Dermis lymphatic vessel endothelial cell (primary cell): ENCODE results near the gene PPIH. TPM values are rescaled to one million over a fixed set of nuclear protein-coding genes. Genes with fewer than 3 reads are reported as not detected.

Experiments used
- total RNA-seq: library from RNA; depleted of rRNA; stranded (reverse); fragments of >200 nt; gene quantifications from 2 replicates; pipeline ENCODE4 v1.2.1, GENCODE V29; 2014

Gene PPIH
- total RNA-seq = 13.1 and 17.1 TPM in 2 replicates

GRCh38 chr1:42657981-42658876 is at the start of gene PPIH:
Gene PPIH, plus strand, starts transcription at chr1:42658423. Its CDS starts 24 bp downstream, at chr1:42658447.

GRCh38 chr1:42681741-42682483 is 23.7 kb downstream of the PPIH start, which contains the start of gene YBX1:
Gene YBX1, plus strand, starts transcription at chr1:42682418. Its CDS starts 148 bp downstream, at chr1:42682566.

Other genes starting within 250 kb of the PPIH start
- 0.43 and 0.60 TPM in 2 replicates for gene ZMYND12, start 202.4 kb upstream of the PPIH start, total RNA-seq
- 29.5 and 30.9 TPM in 2 replicates for gene PPCS, start 201.9 kb upstream of the PPIH start, total RNA-seq
- gene CCDC30, start 195.1 kb upstream of the PPIH start, total RNA-seq = 0.33 and 0.69 TPM in 2 replicates
- gene YBX1, start 24.0 kb downstream of the PPIH start, total RNA-seq = 440 and 521 TPM in 2 replicates
- gene CLDN19, start 81.8 kb downstream of the PPIH start, total RNA-seq = not detected in 2 replicates
- 71.1 and 80.8 TPM in 2 replicates for gene P3H1, start 108.6 kb downstream of the PPIH start, total RNA-seq
- 2.8 and 4.6 TPM in 2 replicates for gene C1orf50, start 108.8 kb downstream of the PPIH start, total RNA-seq
- under 0.01 TPM in 1 of 2 replicates, not detected in the other for gene TMEM269, start 126.6 kb downstream of the PPIH start, total RNA-seq
- 9.1 and 10.7 TPM in 2 replicates for gene ERMAP, start 158.7 kb downstream of the PPIH start, total RNA-seq
- 21.1 and 32.9 TPM in 2 replicates for gene SVBP, start 159.0 kb downstream of the PPIH start, total RNA-seq
- 6.0 and 8.4 TPM in 2 replicates for gene ZNF691, start 188.2 kb downstream of the PPIH start, total RNA-seq